ENCODE data around the gene EFCAB8. TPM values are rescaled to one million over a fixed set of nuclear protein-coding genes. Genes with fewer than 3 reads are reported as not detected.

EFCAB8 gene
- total and polyA plus RNA-seq, 8 donors, result 0.18 to 0.45 TPM; not detected in 6

GRCh38 chr20:32831982-32832381 lies 26.7 kb upstream of the EFCAB8 start:
- DNase-seq, result no peak
- Histone ChIP-seq H3K4me1 (peaks cover 14 to 62% (median 44%) of the 10 kb centered on the region in 4 donors), H3K27me3 (no peaks in the 10 kb centered on the region), H3K9me3 (no peaks in the 10 kb centered on the region), H3K36me3 (peaks cover 24 to 74% (median 60%) of the 10 kb centered on the region in 4 donors), H3K4me3 (no peak overlapping the region), H3K27ac (peak overlapping the region in 1 of 5 donors; percentile 1)
- intact Hi-C loops (cut with DNase I; ENCODE audit: low total_unique reads), result no loop called here
- TF ChIP-seq EP300 (IDR thresholded peaks at IDR 0.05) (no peak), POLR2AphosphoS5 (IDR thresholded peaks at IDR 0.05) (no peak), POLR2A (IDR thresholded peaks at IDR 0.05) (no peak), CTCF (IDR thresholded peaks at IDR 0.05) (no peak)
- 50 to 56% (median 54%) methylated on average over 5 of the region's 5 CpGs for WGBS, 5 donors

GRCh38 chr20:32832664-32833063 lies 26.1 kb upstream of the EFCAB8 start:
- TF ChIP-seq POLR2A (IDR thresholded peaks at IDR 0.05) (no peak), CTCF (IDR thresholded peaks at IDR 0.05) (no peak), POLR2AphosphoS5 (IDR thresholded peaks at IDR 0.05) (no peak), EP300 (IDR thresholded peaks at IDR 0.05) (no peak)
- Histone ChIP-seq H3K9me3 (no peaks in the 10 kb centered on the region), H3K4me3 (no peak overlapping the region), H3K27me3 (no peaks in the 10 kb centered on the region), H3K4me1 (peaks cover 14 to 55% (median 38%) of the 10 kb centered on the region in 4 donors), H3K27ac (peak overlapping the region in 1 of 5 donors; percentile 1), H3K36me3 (peaks cover 20 to 74% (median 60%) of the 10 kb centered on the region in 4 donors)
- intact Hi-C loops (cut with DNase I; ENCODE audit: low total_unique reads), result no loop called here
- no peak for DNase-seq
- 71 to 78% (median 74%) methylated on average over 11 of the region's 11 CpGs for WGBS, 5 donors

GRCh38 chr20:32834972-32835371 lies 23.8 kb upstream of the EFCAB8 start:
- peaks cover 4 to 32% (median 23%) of the 10 kb centered on the region in 4 donors for H3K4me1 ChIP-seq

GRCh38 chr20:32837157-32837556 lies 21.6 kb upstream of the EFCAB8 start:
- Histone ChIP-seq H3K4me1 (peaks cover 1 to 21% (median 12%) of the 10 kb centered on the region in 4 donors), H3K27ac (no peak overlapping the region), H3K9me3 (no peaks in the 10 kb centered on the region), H3K4me3 (no peak overlapping the region), H3K36me3 (peaks cover 58 to 85% (median 83%) of the 10 kb centered on the region in 4 donors), H3K27me3 (no peaks in the 10 kb centered on the region)
- TF ChIP-seq EP300 (IDR thresholded peaks at IDR 0.05) (no peak), CTCF (IDR thresholded peaks at IDR 0.05) (no peak), POLR2AphosphoS5 (IDR thresholded peaks at IDR 0.05) (no peak), POLR2A (IDR thresholded peaks at IDR 0.05) (no peak)
- intact Hi-C loops (cut with DNase I; ENCODE audit: low total_unique reads), result no loop called here
- WGBS, 5 donors, result 36 to 83% (median 64%) methylated on average over 1 of the region's 1 CpG
- no peak for DNase-seq

More at GRCh38 chr20:32834972-32835371, 23.8 kb upstream of the EFCAB8 start:
- Histone ChIP-seq H3K9me3 (no peaks in the 10 kb centered on the region), H3K36me3 (peaks cover 41 to 78% (median 65%) of the 10 kb centered on the region in 4 donors), H3K27ac (no peak overlapping the region), H3K4me3 (no peak overlapping the region), H3K27me3 (no peaks in the 10 kb centered on the region)
- intact Hi-C loops (cut with DNase I; ENCODE audit: low total_unique reads), result no loop called here
- no peak for DNase-seq
- TF ChIP-seq POLR2A (IDR thresholded peaks at IDR 0.05) (no peak), CTCF (IDR thresholded peaks at IDR 0.05) (no peak), POLR2AphosphoS5 (IDR thresholded peaks at IDR 0.05) (no peak), EP300 (IDR thresholded peaks at IDR 0.05) (no peak)

All from stomach (tissue), 9 donors.